Testis (tissue), 2 donors: ENCODE data around the gene PDCD10.

Experiments
- POLR2A ChIP-seq: fragments of 450-650 bp; IDR thresholded peaks from one replicate; pipeline ENCODE4 v1.6.1; 2017; ENCODE audit warnings: antibody characterized with exemption, mild to moderate bottlenecking, moderate library complexity
- TF ChIP-seq, protein P1 (sequence below), 3 experiments: fragments of 450-650 bp in 2 of 3; fragments of 200-600 bp in 1 of 3; sonication (generic) in 1 of 3; IDR thresholded peaks; one replicate each; pipeline ENCODE4 v1.5.1; 2016 to 2019; ENCODE audit warnings: antibody characterized with exemption in 3 of 3, mild to moderate bottlenecking in 2 of 3, moderate library complexity in 1 of 3

DNA sequence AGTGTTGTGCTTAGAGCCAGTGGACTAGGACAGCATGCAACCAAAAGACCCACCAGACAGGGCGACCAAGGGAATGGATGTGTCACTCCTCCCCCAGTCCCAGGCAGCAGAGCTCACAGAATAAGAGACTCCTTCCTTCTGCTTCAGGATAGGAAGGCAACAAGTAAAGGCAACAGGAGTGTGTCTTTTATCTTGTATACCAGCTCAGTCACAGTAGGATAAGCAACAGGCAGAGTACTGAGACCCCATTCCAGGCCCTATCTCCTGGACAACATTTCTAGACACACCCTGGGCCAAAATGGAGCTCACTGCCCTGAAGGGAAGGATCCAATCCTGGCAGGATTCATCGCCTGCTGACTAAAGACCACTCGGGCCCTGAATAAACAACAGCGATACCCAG lies 25.0 kb downstream of the PDCD10 start:
- TF ChIP-seq POLR2A: no peak
- TF ChIP-seq, protein P1, sequence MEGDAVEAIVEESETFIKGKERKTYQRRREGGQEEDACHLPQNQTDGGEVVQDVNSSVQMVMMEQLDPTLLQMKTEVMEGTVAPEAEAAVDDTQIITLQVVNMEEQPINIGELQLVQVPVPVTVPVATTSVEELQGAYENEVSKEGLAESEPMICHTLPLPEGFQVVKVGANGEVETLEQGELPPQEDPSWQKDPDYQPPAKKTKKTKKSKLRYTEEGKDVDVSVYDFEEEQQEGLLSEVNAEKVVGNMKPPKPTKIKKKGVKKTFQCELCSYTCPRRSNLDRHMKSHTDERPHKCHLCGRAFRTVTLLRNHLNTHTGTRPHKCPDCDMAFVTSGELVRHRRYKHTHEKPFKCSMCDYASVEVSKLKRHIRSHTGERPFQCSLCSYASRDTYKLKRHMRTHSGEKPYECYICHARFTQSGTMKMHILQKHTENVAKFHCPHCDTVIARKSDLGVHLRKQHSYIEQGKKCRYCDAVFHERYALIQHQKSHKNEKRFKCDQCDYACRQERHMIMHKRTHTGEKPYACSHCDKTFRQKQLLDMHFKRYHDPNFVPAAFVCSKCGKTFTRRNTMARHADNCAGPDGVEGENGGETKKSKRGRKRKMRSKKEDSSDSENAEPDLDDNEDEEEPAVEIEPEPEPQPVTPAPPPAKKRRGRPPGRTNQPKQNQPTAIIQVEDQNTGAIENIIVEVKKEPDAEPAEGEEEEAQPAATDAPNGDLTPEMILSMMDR (IDR thresholded peaks at IDR 0.05): no peak
